Measurements from ENCODE around the gene CBLN3.

Gene CBLN3

DNA sequence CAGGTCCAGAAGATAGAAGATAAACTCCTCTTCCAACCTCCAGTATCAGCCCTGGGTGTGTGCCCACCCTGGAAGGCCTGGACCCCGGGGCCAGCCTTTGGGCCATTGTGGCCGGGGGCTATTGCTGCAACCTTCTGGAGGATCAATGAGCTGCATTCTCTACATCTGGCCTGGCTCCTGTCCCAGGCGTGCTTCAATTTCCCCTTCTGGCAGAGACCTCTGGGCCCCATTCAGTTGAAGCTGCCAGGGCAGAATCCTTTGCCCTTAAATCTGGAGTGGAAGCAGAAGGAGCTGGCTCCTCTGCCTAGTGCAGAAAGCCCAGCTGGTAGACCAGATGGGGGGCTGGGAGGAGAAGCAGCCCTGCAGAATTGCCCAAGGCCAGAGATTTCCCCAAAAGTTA, 20.7 kb downstream of the CBLN3 start:
- FAIRE-seq, result no peak
- DNase-seq (ENCODE audit: insufficient read length, low spot score), result no peak

GRCh38 chr14:24407608-24408325, 21.7 kb downstream of the CBLN3 start:
- FAIRE-seq (no peak), DNase-seq (ENCODE audit: insufficient read length, low spot score) (no peak)

GRCh38 chr14:24406416-24406815, 23.1 kb downstream of the CBLN3 start:
- no peak for DNase-seq (ENCODE audit: insufficient read length, low spot score)
- FAIRE-seq, result no peak

DNA sequence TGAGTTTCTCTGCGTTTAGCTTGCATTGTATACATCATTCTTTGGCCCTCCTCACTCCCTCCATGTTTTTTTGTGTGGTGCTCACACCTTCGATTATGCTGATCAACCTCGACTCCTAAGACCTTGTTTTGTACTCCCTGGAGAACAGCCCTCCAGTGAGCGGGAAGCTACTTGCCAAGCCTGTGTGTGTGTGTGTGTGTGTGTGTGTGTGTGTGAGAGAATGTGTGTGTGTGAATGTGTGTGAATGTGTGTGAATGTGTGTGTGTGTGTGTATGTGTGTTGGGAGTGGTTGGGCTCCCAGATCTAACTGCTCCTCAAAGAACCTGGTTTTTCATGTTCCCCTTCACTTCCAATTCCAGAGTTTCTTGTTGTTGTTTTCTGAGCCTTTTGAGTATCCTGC, 24.7 kb downstream of the CBLN3 start:
- FAIRE-seq (peak; percentile 65), DNase-seq (ENCODE audit: insufficient read length, low spot score) (no peak)

DNA sequence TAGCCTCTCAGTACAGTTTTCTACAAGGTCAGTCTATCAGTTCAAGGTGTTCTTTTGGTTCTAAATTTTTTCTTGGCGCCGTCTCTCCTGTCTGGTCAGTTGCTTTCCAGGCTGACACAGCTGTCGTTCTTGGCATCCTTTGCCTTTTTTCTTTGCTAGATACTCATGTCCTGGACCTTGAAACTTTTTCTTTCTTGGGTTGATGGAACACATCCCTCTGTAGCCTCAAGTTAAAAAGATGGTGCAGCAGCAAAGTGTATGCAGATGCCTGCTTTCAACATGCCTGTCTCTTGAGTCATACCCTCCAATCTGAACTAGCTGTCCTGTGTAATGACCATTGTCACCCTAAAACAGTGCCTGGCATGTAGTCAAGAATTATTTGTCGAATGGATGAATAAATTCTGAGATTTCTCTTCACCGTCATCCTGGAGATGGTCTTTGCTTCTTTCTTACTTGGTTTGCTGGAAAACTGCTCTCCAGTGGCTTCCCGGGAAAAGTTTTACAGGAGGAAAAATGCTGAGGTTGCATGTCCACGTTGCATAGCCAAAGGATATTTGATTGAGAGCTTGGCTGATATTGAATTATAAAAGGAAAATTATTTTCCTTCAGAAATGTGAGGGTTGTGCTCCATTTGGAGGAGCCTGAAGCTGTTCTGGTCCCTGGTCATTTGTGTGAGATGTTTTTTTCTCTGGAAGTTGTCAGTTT, 26.0 kb downstream of the CBLN3 start:
- peak; percentile 76 for FAIRE-seq
- DNase-seq (ENCODE audit: insufficient read length, low spot score), result no peak

DNA sequence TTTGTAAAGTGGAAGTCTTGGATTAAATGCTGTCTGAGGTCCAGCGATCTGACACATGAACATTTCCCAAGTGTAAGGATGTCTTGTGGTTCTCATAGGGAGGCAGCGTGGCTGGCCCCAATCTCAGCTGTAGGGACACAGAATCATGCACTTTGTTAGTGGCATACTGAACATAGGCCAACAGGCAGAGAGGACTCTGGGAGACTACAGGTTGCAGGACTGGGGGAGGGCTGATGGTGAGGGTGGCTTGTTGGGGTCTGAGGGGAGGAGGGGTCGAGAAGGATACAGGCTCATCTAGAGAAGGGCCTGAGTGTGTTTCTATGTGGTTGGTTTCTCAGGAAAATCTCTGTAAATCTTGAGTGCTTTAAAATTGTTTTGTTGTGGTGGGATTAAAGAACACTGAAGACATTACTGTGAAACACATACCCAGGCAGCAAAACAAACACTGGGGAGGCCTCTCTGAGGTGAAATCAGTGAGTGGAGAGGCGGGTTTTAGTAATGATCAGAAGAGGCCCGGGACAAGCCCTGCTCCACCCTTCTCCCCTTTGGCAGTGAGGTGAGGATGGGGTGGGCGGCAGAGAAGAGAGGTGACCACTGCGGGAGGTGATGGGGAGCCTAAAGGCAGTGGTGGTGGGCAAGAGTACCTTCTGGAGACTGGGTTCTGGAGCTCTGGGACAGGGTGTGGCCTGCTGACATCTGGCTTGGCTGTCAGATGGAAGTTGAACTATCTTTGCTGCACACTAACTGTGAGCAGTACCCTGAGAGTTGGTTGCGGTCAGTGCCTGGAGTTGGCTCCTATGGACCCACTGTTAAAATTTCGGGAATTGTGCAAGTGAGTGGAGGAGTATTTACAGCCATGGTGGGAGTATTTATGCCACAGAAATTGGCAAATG, 27.4 kb downstream of the CBLN3 start:
- DNase-seq (ENCODE audit: insufficient read length, low spot score), result no peak
- FAIRE-seq, result no peak

- no peak for DNase-seq (ENCODE audit: insufficient read length, low spot score)
- no peak for FAIRE-seq
Observed at GRCh38 chr14:24399999-24400718, 29.3 kb downstream of the CBLN3 start.

DNA sequence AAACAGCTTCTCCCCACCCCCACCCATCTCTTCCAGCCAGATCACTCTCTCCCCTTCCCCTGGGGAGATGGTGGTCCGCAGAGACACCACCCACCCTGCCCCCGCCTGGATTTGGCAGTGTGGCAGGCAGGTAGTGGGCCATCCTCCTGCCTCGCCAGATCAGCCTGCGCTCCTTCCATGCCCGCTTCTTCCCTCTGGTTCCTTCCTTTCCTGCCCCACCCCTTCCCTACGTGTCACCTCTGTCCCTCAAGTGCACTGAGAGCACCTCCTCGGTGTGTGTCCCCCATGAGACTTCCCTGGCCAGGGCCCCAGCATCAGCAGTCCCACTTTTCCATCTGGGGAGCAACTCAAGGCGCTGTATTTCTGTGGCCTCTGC, 30.0 kb downstream of the CBLN3 start:
- no peak for FAIRE-seq

DNA sequence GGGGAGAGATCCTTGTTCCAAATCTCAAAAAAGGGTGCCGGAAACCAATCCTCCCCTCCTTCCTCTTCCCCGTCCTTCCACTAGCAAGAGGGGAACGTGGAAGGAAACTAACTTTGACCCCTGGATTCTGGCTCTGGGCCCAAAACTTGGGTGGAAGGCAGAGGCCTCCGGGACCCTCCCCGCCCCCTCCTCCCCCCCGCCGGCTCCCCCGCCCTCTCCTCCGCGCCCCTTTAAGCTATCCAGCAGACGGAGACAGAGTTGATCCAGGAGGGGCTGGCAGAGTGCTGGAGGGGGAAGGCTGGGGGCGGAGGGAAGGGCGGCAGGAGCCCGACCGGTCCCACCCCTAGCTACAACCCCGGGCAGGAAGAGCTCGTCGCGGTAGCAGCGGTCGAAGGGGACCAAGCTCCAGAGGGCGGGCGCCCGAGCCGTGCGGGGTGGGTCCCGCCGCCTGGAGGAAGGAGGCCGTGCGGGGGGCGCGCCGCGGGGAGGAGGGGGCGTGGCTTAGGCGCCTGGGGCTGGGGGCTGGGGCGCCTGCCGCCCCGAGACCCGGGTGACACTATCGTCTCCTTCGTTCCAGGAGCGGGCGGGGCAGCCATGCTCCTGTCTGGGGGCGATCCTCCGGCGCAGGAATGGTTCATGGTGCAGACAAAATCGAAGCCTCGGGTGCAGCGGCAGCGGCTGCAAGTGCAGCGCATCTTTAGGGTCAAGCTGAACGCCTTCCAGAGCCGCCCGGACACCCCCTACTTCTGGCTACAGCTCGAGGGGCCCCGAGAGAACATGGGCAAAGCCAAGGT, 30.6 kb downstream of the CBLN3 start, which contains the start of gene NYNRIN:
NYNRIN (plus strand) TSS at position 351 of the 794 bp plus-strand sequence; CDS start at position 595, 244 bp downstream.
- FAIRE-seq, result no peak
- peak; percentile 26 for DNase-seq (ENCODE audit: insufficient read length, low spot score)

More for the DNA sequence above, 30.0 kb downstream of the CBLN3 start:
- DNase-seq (ENCODE audit: insufficient read length, low spot score), result no peak

DNA sequence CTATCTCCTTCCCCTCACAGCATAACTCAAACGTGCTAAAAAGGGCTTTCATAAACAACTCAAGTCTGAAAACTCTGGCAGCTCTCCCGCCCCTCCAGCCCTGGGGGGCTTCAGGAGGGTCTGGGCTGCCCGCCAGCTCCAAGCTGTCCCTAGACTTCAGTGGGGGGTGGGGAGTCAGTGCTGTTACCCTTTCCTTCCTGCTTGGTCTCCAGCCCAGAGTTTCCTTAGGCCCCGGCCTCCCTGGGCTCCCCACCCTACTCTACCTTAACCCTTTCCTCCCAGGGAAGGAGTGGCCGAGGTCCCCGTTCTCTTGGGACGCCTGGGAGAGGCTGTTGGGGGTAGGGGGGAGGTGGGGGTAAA, 31.2 kb downstream of the CBLN3 start:
- FAIRE-seq (no peak), DNase-seq (ENCODE audit: insufficient read length, low spot score) (no peak)

DNA sequence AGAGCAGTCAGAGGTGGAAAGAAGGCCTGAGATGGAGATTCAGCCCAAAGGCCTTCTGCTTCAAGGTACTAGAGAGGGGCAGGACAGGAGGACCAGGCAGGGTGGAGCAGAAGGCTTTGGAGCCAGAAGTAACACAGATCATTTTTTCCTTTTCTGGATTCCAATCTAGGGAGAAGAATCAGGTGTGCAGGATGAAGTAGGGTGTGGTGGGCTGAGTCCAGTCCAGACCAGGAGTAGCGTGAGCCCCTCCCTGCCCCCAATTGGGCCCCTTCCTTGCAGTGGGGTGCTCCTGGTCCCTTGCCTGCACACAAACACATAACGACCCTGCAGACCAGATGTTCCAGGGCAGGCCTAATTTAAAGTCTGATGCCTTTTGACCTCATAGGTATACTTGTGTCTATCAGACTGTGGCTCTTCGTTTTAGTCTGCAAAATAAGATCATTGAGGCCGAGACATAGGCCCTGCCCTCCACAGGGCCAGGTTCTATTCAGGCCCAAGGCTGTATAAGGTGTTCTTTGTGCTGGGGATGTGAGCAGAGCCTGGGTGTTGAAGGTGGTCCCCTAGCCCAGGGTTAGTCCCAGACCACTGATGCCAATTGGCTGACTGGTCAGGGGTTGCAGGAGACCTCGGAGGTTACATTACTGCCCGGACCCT, 31.7 kb downstream of the CBLN3 start:
- DNase-seq (ENCODE audit: insufficient read length, low spot score) (no peak), FAIRE-seq (no peak)

- FAIRE-seq, result no peak
Observed at GRCh38 chr14:24395609-24396582, 33.6 kb downstream of the CBLN3 start.

GRCh38 chr14:24394275-24394674, 35.2 kb downstream of the CBLN3 start:
- FAIRE-seq (no peak), DNase-seq (ENCODE audit: insufficient read length, low spot score) (no peak)

More at GRCh38 chr14:24395609-24396582, 33.6 kb downstream of the CBLN3 start:
- DNase-seq (ENCODE audit: insufficient read length, low spot score), result no peak

- DNase-seq (ENCODE audit: insufficient read length, low spot score) (peak; percentile 31), FAIRE-seq (no peak)
Observed at GRCh38 chr14:24392325-24393091, 37.0 kb downstream of the CBLN3 start.

- FAIRE-seq, result no peak
Observed at GRCh38 chr14:24390701-24391468, 38.6 kb downstream of the CBLN3 start.

DNA sequence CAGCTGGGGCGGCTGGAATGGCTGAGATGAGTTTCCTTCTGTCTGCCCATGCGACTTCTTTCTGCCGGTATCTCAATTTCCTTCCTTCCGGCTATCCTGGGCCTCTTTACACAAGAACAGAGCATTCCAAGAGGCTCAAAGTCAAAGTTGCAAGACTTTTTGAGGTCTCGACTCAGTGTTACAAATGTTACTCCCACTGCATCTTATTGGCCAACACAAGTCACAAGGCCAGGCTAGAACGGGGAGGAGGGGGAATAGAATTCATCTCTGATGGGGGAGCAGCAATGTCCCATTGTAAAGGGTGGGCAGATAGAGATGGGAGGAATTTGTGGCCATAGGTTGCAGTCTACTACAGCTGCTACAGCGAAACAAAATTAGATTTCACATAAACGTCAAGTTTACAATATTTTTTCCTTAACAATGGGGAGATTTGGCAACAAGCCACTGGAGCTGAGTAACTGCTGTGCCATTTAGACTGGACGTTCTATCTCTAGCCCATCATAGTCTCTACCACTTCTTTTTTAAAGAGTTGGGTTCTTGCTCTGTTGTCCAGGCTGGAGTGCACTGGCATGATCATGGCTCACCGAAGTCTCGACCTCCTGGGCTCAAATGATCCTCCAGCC, 40.1 kb downstream of the CBLN3 start:
- DNase-seq (ENCODE audit: insufficient read length, low spot score) (no peak), FAIRE-seq (no peak)

More at GRCh38 chr14:24390701-24391468, 38.6 kb downstream of the CBLN3 start:
- DNase-seq (ENCODE audit: insufficient read length, low spot score), result no peak
